Lower leg skin (tissue), 4 donors: ENCODE data around the gene ALDH1L2. TPM values are rescaled to one million over a fixed set of nuclear protein-coding genes. Genes with fewer than 3 reads are reported as not detected.

Experiments used
- DNase-seq, 2 donors: peaks; one replicate each; pipeline ENCODE4 v3.0.0-alpha.2; 2019; ENCODE audit warnings: low spot score in 2 of 2
- H3K4me3 ChIP-seq: fragments of 200-600 bp; sonication (generic); 2 replicates; pipeline ENCODE4 v1.5.1; 2017; ENCODE audit warnings: mild to moderate bottlenecking, low read depth; ENCODE audit not compliant: poor library complexity, severe bottlenecking
- POLR2A ChIP-seq, 2 donors: fragments of 450-650 bp; IDR thresholded peaks; one replicate each; pipeline ENCODE4 v1.6.1; 2016 to 2017; ENCODE audit warnings: antibody characterized with exemption in 2 of 2, mild to moderate bottlenecking in 1 of 2, moderate library complexity in 1 of 2
- WGBS, 2 donors: methylation state at CpG; one replicate each; pipeline ENCODE4 v1.1.5; 2018; 5-methylcytosine and 5-hydroxymethylcytosine counted together
- intact Hi-C: fragments of 100-400 bp; cut with DNase I; formaldehyde crosslinking; loops from one replicate; pipeline ENCODE4 v1.15.0; 2023; ENCODE audit warnings: low total_unique reads
- total RNA-seq, 4 donors: library from RNA; depleted of rRNA; stranded (reverse); fragments of >200 nt; gene quantifications; one replicate each; pipeline ENCODE4 v1.1.0, GENCODE V29; 2016
- TF ChIP-seq, protein P1 (sequence below), 3 donors: fragments of 450-650 bp; IDR thresholded peaks; one replicate each; pipeline ENCODE4 v1.5.1; 2016; ENCODE audit warnings: antibody characterized with exemption in 3 of 3, mild to moderate bottlenecking in 3 of 3, moderate library complexity in 2 of 3

The ALDH1L2 gene
- total RNA-seq, 4 donors from 2014 or later, result 0.86 to 2.4 (median 1.2) TPM

GRCh38 chr12:105060715-105061378 lies 23.4 kb downstream of the ALDH1L2 start:
- TF ChIP-seq, protein P1, sequence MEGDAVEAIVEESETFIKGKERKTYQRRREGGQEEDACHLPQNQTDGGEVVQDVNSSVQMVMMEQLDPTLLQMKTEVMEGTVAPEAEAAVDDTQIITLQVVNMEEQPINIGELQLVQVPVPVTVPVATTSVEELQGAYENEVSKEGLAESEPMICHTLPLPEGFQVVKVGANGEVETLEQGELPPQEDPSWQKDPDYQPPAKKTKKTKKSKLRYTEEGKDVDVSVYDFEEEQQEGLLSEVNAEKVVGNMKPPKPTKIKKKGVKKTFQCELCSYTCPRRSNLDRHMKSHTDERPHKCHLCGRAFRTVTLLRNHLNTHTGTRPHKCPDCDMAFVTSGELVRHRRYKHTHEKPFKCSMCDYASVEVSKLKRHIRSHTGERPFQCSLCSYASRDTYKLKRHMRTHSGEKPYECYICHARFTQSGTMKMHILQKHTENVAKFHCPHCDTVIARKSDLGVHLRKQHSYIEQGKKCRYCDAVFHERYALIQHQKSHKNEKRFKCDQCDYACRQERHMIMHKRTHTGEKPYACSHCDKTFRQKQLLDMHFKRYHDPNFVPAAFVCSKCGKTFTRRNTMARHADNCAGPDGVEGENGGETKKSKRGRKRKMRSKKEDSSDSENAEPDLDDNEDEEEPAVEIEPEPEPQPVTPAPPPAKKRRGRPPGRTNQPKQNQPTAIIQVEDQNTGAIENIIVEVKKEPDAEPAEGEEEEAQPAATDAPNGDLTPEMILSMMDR (IDR thresholded peaks at IDR 0.05), result no peak
- TF ChIP-seq POLR2A (IDR thresholded peaks at IDR 0.05), result no peak

GRCh38 chr12:105057174-105057573 lies 27.1 kb downstream of the ALDH1L2 start:
- intact Hi-C loops, result loop anchor here (10.0 kb wide), 1 partner anchor 672 kb away; no protein-coding TSS in a partner anchor
- no peak for DNase-seq
- 77 to 80% methylated on average over 2 of the region's 2 CpGs for WGBS, 2 donors
- H3K4me3 ChIP-seq, result no peak overlapping the region
- TF ChIP-seq, protein P1 (IDR thresholded peaks at IDR 0.05), result no peak
- no peak for TF ChIP-seq POLR2A (IDR thresholded peaks at IDR 0.05)

More at GRCh38 chr12:105060715-105061378, 23.4 kb downstream of the ALDH1L2 start:
- DNase-seq, result no peak
- WGBS, 2 donors, result 83 to 85% methylated on average over 6 to 11 of the region's 11 CpGs
- H3K4me3 ChIP-seq, result no peak overlapping the region
- intact Hi-C loops, result no loop called here

DNA sequence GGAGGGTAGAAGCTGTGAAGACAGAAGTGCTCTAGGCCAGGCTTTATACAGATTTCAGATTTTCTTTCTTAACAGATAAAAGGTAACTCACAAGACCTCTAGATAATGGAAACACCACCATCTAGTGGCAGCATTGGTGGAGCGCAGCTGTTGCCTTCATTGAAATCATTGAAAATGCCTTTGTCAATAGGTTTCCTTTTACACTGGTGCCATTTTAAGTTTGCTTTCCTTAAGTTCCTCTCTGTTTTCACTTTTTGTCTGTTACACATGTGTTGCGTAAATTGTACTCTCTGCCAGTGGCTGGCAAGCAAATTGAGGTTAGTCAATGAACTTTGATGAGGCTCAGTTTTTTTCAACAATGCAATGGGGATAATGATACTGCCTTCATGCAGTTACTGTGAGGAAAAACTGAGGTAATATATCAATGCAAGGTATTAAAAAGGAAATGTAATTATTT lies 31.1 kb downstream of the ALDH1L2 start:
- H3K4me3 ChIP-seq, result no peak overlapping the region
- TF ChIP-seq POLR2A (IDR thresholded peaks at IDR 0.05), result no peak
- TF ChIP-seq, protein P1 (IDR thresholded peaks at IDR 0.05), result peak in 1 of 3 donors; percentile 60
- intact Hi-C loops, result loop anchor here (5.0 to 10.0 kb wide), 2 partner anchors 668 to 851 kb away; no protein-coding TSS in a partner anchor
- WGBS, 2 donors, result 3 to 5% methylated on average over 2 of the region's 2 CpGs
- peak; percentile 87 to 94 for DNase-seq

DNA sequence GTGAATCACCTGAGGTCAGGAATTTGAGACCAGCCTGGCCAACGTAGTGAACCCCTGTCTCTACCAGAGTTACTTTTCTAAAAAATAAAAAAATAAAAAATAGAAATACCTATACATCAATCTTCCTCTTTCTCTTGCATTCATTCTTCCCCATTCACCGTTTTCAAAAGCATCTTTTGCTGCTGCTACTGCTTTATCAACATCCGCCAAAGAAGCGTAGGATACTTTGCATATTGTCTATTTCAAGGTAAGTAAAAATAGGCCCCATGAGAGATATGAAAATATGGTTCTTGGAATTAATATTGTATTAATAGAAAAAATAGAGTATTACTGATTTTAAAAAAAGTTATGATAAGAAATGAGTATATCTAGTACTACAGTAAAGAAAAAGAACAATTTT lies 32.3 kb downstream of the ALDH1L2 start:
- H3K4me3 ChIP-seq, result no peak overlapping the region
- 85 to 87% methylated on average over 4 of the region's 4 CpGs for WGBS, 2 donors
- DNase-seq, result no peak
- TF ChIP-seq, protein P1 (IDR thresholded peaks at IDR 0.05), result no peak
- TF ChIP-seq POLR2A (IDR thresholded peaks at IDR 0.05), result no peak
- intact Hi-C loops, result loop anchor here (5.0 to 10.0 kb wide), 2 partner anchors 667 to 850 kb away; no protein-coding TSS in a partner anchor

GRCh38 chr12:105048315-105048714 lies 35.9 kb downstream of the ALDH1L2 start:
- intact Hi-C loops, result no loop called here

More at GRCh38 chr12:105048315-105048714, 35.9 kb downstream of the ALDH1L2 start:
- H3K4me3 ChIP-seq, result no peak overlapping the region
- 96 to 97% methylated on average over 1 of the region's 1 CpG for WGBS, 2 donors
- no peak for TF ChIP-seq POLR2A (IDR thresholded peaks at IDR 0.05)
- TF ChIP-seq, protein P1 (IDR thresholded peaks at IDR 0.05), result no peak
- no peak for DNase-seq
